SU-DHL-6 (cell line): ENCODE measurements around the gene TSKU.

Source experiments
- H2AFZ ChIP-seq: fragments of 200-600 bp; sonication (generic); 2 replicates; pipeline ENCODE4 v1.6.1; 2014; ENCODE audit warnings: low read depth, mild to moderate bottlenecking, moderate library complexity, mixed read lengths, antibody characterized with exemption, low read length; ENCODE audit not compliant: severe bottlenecking
- H3F3A ChIP-seq: fragments of 200-600 bp; shearing (Covaris generic); 2 replicates; pipeline ENCODE4 v1.6.0; 2016; ENCODE audit warnings: antibody characterized with exemption, mild to moderate bottlenecking; ENCODE audit not compliant: insufficient read depth
- H3K27ac ChIP-seq: fragments of 200-600 bp; sonication (generic); 2 replicates; pipeline ENCODE4 v1.5.1; 2016; ENCODE audit warnings: low read depth, mild to moderate bottlenecking, low read length, moderate library complexity, mixed read lengths
- H3K27me3 ChIP-seq: fragments of 200-600 bp; sonication (generic), shearing (Covaris generic); 2 replicates; pipeline ENCODE4 v1.6.0; 2014; ENCODE audit warnings: mild to moderate bottlenecking, low read length
- H3K36me3 ChIP-seq: fragments of 200-600 bp; sonication (generic); 2 replicates; pipeline ENCODE4 v1.6.1; 2014; ENCODE audit warnings: mild to moderate bottlenecking, low read length, mixed read lengths
- H3K4me2 ChIP-seq: fragments of 300-600, 200-600 bp; shearing (Covaris generic), sonication (generic); 2 replicates; pipeline ENCODE4 v1.6.0; 2014; ENCODE audit warnings: low read length, low read depth, mild to moderate bottlenecking; ENCODE audit not compliant: poor library complexity, severe bottlenecking
- H3K4me3 ChIP-seq: fragments of 200-600 bp; sonication (generic); 2 replicates; pipeline ENCODE4 v1.5.1; 2014; ENCODE audit warnings: antibody characterized with exemption, low read length, mild to moderate bottlenecking, mixed read lengths; ENCODE audit not compliant: insufficient read depth, poor library complexity, severe bottlenecking
- H3K79me2 ChIP-seq: fragments of 200-600 bp; sonication (generic); 2 replicates; pipeline ENCODE4 v1.6.1; 2014; ENCODE audit warnings: mild to moderate bottlenecking, low read length, moderate library complexity; ENCODE audit not compliant: insufficient read depth
- H3K9ac ChIP-seq: fragments of 200-600 bp; sonication (generic); 2 replicates; pipeline ENCODE4 v1.7.0; 2014; ENCODE audit warnings: mild to moderate bottlenecking, low read length
- H3K9me2 ChIP-seq: fragments of 200-600 bp; sonication (generic); replicated peaks from 2 replicates; pipeline ENCODE4 v1.6.1; 2014; ENCODE audit warnings: low read length; ENCODE audit not compliant: insufficient read depth
- H3K9me3 ChIP-seq: fragments of 200-600 bp; sonication (generic); 2 replicates; pipeline ENCODE4 v1.6.1; 2014; ENCODE audit warnings: low read length, mixed read lengths; ENCODE audit not compliant: insufficient read depth
- H4K20me1 ChIP-seq: fragments of 200-600 bp; sonication (generic); 2 replicates; pipeline ENCODE4 v1.6.1; 2014; ENCODE audit warnings: low read depth, mild to moderate bottlenecking, antibody characterized with exemption, low read length, moderate library complexity, mixed read lengths
- EZH2phosphoT487 ChIP-seq: fragments of 200-600 bp; sonication (generic), shearing (Covaris generic); conservative IDR thresholded peaks from 2 replicates; pipeline ENCODE4 v1.6.1; 2018; ENCODE audit warnings: mild to moderate bottlenecking, antibody characterized with exemption, low read length, moderate library complexity, mixed read lengths
- TF ChIP-seq, protein P1 (sequence below): fragments of 200-600 bp; sonication (generic); IDR thresholded peaks from one replicate; pipeline ENCODE4 v1.5.1; 2017; ENCODE audit warnings: antibody characterized with exemption, mild to moderate bottlenecking, low read length, moderate library complexity; ENCODE audit not compliant: insufficient read depth, poor library complexity, severe bottlenecking

TSKU gene

DNA sequence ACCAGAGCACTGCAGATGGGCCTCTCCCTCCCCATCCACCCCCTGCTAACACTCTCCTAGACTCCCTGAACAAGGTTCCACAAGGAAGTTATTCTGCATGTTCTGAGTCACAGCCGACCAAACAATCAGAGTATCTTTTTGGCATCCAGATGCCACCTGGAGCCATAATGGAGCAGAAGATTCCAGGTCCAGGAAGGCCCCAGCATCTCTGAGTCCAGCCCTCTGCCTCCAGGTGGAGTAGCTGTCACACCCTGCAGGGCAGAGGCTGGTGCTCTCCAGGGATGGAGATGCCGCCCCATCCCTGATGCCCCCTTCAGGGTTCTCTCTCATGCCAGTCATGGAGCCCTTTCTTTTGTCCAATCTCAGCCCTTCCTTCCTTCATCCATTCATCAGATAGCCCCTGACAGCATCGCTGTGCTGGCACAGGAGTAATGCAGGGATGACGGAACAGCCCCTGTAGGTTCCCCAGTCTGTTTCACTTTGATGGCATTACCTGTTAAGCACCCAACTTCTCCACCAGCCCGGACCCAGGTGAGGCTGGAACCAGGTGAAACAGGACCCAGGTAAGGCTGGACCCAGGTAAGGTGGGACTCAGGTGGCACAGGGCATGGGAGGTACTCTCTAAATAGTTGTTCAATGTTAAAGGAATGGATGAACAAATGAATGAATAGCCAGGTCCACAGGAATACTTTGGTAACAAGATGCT is 20.1 kb upstream of the TSKU start:
- no peak overlapping the region for H3K27ac ChIP-seq
- H4K20me1 ChIP-seq, result no peaks in the 10 kb centered on the region
- no peak overlapping the region for H2AFZ ChIP-seq
- no peak overlapping the region for H3K4me3 ChIP-seq
- H3F3A ChIP-seq, result no peaks in the 10 kb centered on the region
- TF ChIP-seq, protein P1, sequence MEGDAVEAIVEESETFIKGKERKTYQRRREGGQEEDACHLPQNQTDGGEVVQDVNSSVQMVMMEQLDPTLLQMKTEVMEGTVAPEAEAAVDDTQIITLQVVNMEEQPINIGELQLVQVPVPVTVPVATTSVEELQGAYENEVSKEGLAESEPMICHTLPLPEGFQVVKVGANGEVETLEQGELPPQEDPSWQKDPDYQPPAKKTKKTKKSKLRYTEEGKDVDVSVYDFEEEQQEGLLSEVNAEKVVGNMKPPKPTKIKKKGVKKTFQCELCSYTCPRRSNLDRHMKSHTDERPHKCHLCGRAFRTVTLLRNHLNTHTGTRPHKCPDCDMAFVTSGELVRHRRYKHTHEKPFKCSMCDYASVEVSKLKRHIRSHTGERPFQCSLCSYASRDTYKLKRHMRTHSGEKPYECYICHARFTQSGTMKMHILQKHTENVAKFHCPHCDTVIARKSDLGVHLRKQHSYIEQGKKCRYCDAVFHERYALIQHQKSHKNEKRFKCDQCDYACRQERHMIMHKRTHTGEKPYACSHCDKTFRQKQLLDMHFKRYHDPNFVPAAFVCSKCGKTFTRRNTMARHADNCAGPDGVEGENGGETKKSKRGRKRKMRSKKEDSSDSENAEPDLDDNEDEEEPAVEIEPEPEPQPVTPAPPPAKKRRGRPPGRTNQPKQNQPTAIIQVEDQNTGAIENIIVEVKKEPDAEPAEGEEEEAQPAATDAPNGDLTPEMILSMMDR, result no peak
- TF ChIP-seq EZH2phosphoT487, result no peak
- H3K36me3 ChIP-seq, result no peaks in the 10 kb centered on the region
- H3K9ac ChIP-seq, result no peak overlapping the region
- H3K79me2 ChIP-seq, result no peaks in the 10 kb centered on the region
- no peaks in the 10 kb centered on the region for H3K27me3 ChIP-seq
- no peaks in the 10 kb centered on the region for H3K9me2 ChIP-seq
- H3K9me3 ChIP-seq, result no peaks in the 10 kb centered on the region
- H3K4me2 ChIP-seq, result no peak overlapping the region

DNA sequence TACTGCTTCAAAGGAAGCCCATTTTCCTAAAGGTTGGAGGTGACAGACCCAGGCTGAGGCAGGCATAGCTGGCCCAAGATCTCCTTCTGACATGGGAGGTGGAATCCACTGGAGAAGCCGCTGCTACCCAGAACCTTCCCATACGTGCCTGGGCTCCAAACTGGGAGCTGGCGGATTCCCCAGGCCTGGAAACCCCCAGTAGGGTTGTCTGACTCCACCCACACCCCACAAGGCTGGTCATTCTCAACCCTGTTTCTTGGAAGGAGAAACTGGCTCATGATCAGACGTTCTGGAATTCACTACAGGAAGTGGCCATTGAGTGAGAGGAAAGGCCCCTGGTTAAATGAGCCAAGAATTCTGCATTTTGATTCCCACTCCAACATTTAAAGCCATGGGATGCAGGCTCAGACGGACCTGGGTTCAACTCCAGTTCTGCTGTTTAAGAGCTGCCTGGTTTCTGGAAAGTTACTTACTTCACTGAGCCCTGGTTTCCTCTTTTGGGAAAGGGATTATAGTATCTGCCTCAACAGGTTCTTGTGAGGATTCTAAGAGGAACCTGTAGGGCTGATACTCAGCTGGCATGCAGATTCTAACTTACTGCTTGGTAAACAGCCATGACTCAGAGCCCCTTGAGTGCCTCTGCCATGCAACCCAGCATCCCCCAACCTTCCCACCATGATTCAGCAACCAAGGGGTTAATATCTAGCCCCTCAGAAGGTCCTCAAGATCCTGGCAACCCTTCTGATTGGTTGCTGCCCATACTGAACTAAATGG is 19.4 kb upstream of the TSKU start:
- no peak overlapping the region for H3K4me3 ChIP-seq
- H4K20me1 ChIP-seq, result no peaks in the 10 kb centered on the region
- H3K79me2 ChIP-seq, result no peaks in the 10 kb centered on the region
- no peaks in the 10 kb centered on the region for H3K9me2 ChIP-seq
- H3K27me3 ChIP-seq, result no peaks in the 10 kb centered on the region
- H3K9me3 ChIP-seq, result no peaks in the 10 kb centered on the region
- H2AFZ ChIP-seq, result no peak overlapping the region
- H3F3A ChIP-seq, result no peaks in the 10 kb centered on the region
- H3K4me2 ChIP-seq, result no peak overlapping the region
- TF ChIP-seq EZH2phosphoT487, result no peak
- TF ChIP-seq, protein P1, result no peak
- H3K9ac ChIP-seq, result no peak overlapping the region
- H3K36me3 ChIP-seq, result no peaks in the 10 kb centered on the region
- no peak overlapping the region for H3K27ac ChIP-seq

DNA sequence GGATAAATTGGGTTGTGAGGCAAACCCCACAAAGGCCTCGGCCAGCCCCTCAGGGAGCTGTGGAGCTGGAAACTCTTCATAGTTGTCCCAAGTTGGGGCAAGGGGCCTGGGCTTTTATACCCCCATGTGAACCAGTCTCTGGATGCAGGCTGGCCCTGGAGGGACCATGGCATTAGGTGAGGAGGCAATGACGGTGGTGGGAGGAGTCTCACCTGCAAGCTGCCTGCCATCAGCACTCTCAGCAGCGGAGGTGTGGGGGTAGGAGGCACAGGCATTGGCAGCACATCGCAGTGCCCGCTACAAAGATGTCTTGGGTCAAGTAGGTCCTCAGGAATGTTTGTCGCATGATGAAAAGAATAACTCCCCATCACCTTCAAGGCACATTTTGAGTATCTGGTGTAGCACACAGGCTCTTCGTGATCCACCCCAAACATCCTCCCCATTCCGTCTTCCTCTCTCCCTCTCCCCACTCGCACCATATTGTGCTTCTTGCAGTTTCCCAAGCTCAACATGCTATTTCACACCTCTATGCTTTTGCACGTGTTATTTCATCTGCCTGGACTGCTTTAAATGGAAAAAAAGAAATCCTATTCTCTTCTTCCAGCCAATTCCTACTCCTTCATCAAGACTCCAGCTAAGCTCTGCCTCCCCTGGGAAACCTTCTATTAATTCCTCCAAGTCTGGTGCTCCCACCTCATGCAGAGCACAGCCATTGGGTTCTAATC is 18.1 kb upstream of the TSKU start:
- no peak overlapping the region for H2AFZ ChIP-seq
- H3K27me3 ChIP-seq, result no peaks in the 10 kb centered on the region
- H3K27ac ChIP-seq, result no peak overlapping the region
- H3K9ac ChIP-seq, result no peak overlapping the region
- H3K4me3 ChIP-seq, result no peak overlapping the region
- TF ChIP-seq, protein P1, result no peak
- no peak for TF ChIP-seq EZH2phosphoT487
- no peaks in the 10 kb centered on the region for H3K9me3 ChIP-seq
- no peak overlapping the region for H3K4me2 ChIP-seq
- H4K20me1 ChIP-seq, result no peaks in the 10 kb centered on the region
- no peaks in the 10 kb centered on the region for H3F3A ChIP-seq
- H3K36me3 ChIP-seq, result no peaks in the 10 kb centered on the region
- H3K9me2 ChIP-seq, result no peaks in the 10 kb centered on the region
- H3K79me2 ChIP-seq, result no peaks in the 10 kb centered on the region
